Kidney (tissue), 14 donors: ENCODE results near the gene PDHX. TPM values are rescaled to one million over a fixed set of nuclear protein-coding genes. Genes with fewer than 3 reads are reported as not detected.

Experiments used
- DNase-seq, 5 donors: peaks; one replicate each; pipeline ENCODE4 v3.0.0-alpha.2; 2013 to 2020
- FAIRE-seq: peaks from 2 replicates; lab custom pipeline; 2012; peaks lifted over from hg19 to GRCh38; lab: Jason Lieb, UNC
- H3K27ac ChIP-seq, 2 donors: one replicate each; pipeline ENCODE4 v1.7.0; 2013; ENCODE audit warnings: low read depth in 2 of 2, low read length in 2 of 2, inconsistent platforms in 1 of 2
- H3K27me3 ChIP-seq: one replicate; pipeline ENCODE4 v1.7.1; 2013; ENCODE audit warnings: low read length, inconsistent platforms; ENCODE audit not compliant: control insufficient read depth, insufficient read depth
- H3K36me3 ChIP-seq, 3 donors: one replicate each; pipeline versions ENCODE4 v1.7.0 to v1.7.1; 2013; ENCODE audit warnings: low read length in 3 of 3, control low read depth in 1 of 3, inconsistent platforms in 1 of 3; ENCODE audit not compliant: insufficient read depth in 3 of 3, control insufficient read depth in 2 of 3
- H3K4me1 ChIP-seq, 3 donors: one replicate each; pipeline versions ENCODE4 v1.7.0 to v1.7.1; 2013; ENCODE audit warnings: low read length in 3 of 3, inconsistent platforms in 1 of 3, low read depth in 1 of 3; ENCODE audit not compliant: control insufficient read depth in 2 of 3, insufficient read depth in 2 of 3
- H3K4me3 ChIP-seq, 3 donors: one replicate each; pipeline versions ENCODE4 v1.7.0 to v1.8.1; 2013; ENCODE audit warnings: low read length in 3 of 3, control low read depth in 1 of 3, inconsistent platforms in 1 of 3
- H3K9ac ChIP-seq, 3 donors: one replicate each; pipeline versions ENCODE4 v1.7.0 to v1.7.1; 2013; ENCODE audit warnings: low read length in 3 of 3, control low read depth in 1 of 3, inconsistent platforms in 1 of 3
- H3K9me3 ChIP-seq, 3 donors: one replicate each; pipeline versions ENCODE4 v1.7.0 to v1.7.1; 2013; ENCODE audit warnings: low read length in 3 of 3, control low read depth in 1 of 3, inconsistent platforms in 1 of 3; ENCODE audit not compliant: control insufficient read depth in 2 of 3, insufficient read depth in 1 of 3
- CTCF ChIP-seq: IDR thresholded peaks from 3 replicates; pipeline ENCODE4 v1.5.1; 2012; ENCODE audit warnings: mild to moderate bottlenecking, moderate library complexity, borderline replicate concordance; ENCODE audit not compliant: insufficient read depth; ENCODE audit errors: extremely low read depth
- intact Hi-C: fragments of 100-400 bp; cut with DNase I; formaldehyde crosslinking; loops from one replicate; pipeline ENCODE4 v1.11.1; 2022
- polyA plus RNA-seq: library from polyadenylated mRNA; stranded (reverse); fragments of 350-450 nt; fragmentation: Illumina TruSeq; extraction: RNeasy Lipid Tissue Mini Kit (QIAGEN cat#74804); gene quantifications from one replicate; pipeline ENCODE4 v1.2.3, GENCODE V29; 2014; ENCODE audit warnings: low read depth, low replicate concordance; ENCODE audit not compliant: insufficient read depth
- total RNA-seq: library from RNA; stranded (reverse); fragmentation: NEBNext Ultra II Directional; extraction: Animal tissue kit (Norgen Biotek cat#: 25700); gene quantifications from one replicate; pipeline ENCODE4 v1.2.1, GENCODE V29; 2021
- donor health status: control.
- donor health status: control.
- donor health status: control.
- donor health status: control.
- donor health status: control.
- donor health status: DM: yes; HTN: yes; CAD: no.
- donor health status: Normal renal cell carcinoma (clear cell type).

The PDHX gene
- total and polyA plus RNA-seq, 2 donors from 2014 or later: 29.6 to 32.6 TPM

GRCh38 chr11:35006389-35007128, 90.1 kb downstream of the PDHX start:
- intact Hi-C loops: no loop called here
- Histone ChIP-seq H3K27ac (no peak overlapping the region), H3K4me1 (peaks cover 0 to 2% (median 0%) of the 10 kb centered on the region in 3 donors), H3K4me3 (no peak overlapping the region), H3K9me3 (no peaks in the 10 kb centered on the region), H3K27me3 (no peaks in the 10 kb centered on the region), H3K36me3 (no peaks in the 10 kb centered on the region), H3K9ac (no peak overlapping the region)
- DNase-seq (no peak), FAIRE-seq (no peak)
- no peak for TF ChIP-seq CTCF

- TF ChIP-seq CTCF: no peak
- Histone ChIP-seq H3K27me3 (no peaks in the 10 kb centered on the region), H3K4me1 (peaks cover 0 to 2% (median 0%) of the 10 kb centered on the region in 3 donors), H3K36me3 (no peaks in the 10 kb centered on the region), H3K27ac (no peak overlapping the region), H3K9me3 (no peaks in the 10 kb centered on the region), H3K4me3 (no peak overlapping the region), H3K9ac (no peak overlapping the region)
- FAIRE-seq (no peak), DNase-seq (no peak)
- intact Hi-C loops: no loop called here
Observed at GRCh38 chr11:35007277-35007676, 90.9 kb downstream of the PDHX start.

GRCh38 chr11:35009191-35009943, 92.9 kb downstream of the PDHX start:
- Histone ChIP-seq H3K36me3 (no peaks in the 10 kb centered on the region), H3K4me1 (peaks cover 0 to 3% (median 2%) of the 10 kb centered on the region in 3 donors), H3K4me3 (no peak overlapping the region), H3K27ac (peak overlapping the region; percentile 15 to 48), H3K9ac (no peak overlapping the region), H3K27me3 (no peaks in the 10 kb centered on the region), H3K9me3 (no peaks in the 10 kb centered on the region)
- no peak for TF ChIP-seq CTCF
- intact Hi-C loops: no loop called here
- no peak for FAIRE-seq
- DNase-seq: no peak
